Measurements from ENCODE around the gene CCDC92B.

Gene CCDC92B

DNA sequence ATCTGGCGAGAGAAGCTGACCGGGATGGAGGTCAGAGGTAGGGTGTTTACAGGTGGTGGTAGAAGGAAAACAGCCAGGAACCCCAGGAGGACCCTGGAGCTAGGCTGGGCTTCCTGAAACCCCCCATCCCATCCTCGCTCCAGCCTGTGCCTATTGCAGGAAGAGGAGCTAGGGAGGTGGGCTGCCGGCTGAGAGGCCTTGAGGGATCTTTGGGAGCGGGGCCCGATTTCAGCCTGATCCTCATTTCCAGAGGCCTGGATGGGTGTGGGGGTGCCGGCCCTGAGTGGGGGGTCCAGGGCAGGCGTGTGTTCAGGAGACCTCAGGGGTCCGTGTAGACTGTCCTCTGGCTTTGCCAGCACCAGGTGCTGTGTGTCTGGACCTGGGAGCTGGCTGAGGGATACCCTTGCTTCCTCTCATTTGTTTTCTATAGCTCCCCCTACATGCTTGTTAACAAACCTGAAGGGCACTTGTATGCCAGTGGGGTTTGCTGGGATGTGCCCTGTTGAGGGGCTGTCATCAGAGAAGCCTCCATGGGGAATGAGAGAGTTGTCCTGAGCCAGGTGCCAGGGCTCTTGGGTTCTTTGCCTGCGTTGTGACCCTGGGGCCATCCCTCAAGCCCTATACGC is 27.9 kb upstream of the CCDC92B start:
- DNase-seq: no peak

DNA sequence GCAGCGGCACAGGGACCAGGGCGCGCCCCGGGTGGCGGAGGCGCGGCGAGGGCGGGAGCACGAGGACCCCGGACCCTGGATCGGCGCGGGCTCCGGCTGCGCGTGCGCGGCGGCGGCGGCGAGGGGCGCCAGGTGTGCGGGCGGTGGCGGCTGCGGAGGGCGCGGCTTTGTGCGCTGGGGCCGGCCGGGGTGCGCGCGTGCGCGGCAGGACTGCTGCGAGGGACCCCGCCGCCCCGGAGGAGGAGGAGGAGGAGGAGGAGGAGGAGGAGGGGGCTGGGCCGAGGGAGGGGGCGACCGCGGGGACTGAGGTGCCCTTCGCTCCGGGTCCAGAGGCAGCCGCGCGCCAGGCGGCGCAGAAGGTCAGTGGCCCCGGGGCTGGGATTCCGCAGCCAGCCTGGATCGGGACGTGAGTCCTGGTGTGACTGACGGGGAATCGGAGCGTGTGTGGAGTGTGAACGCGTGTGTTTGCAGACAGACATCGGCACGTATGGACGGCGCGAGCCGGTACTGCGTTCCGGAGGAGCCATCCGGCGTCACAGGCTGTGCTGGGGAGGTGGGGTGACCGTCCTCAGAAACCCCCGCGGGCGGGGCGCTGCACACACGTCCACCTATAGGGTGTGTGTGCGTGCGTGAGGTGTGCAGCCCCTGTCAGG is 27.3 kb upstream of the CCDC92B start:
- DNase-seq: no peak

DNA sequence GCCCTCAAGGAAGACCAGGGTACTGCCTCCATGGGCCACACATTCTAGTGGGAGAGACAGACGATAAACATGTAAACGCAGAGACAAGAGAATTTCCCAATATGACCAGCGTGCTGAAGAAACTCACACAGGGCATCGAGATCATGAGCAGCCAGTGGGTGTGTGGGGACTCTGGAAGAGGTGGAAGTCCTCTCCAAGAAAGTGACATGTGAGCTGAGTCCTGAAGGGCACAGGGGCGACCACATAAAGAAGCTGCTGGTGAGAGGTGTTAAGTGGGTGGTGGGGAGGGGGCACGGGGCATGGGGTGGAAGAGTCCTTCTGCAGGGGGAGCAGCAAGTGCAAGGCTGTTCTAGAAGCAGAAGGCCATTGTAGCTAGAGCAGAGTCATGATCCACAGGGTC is 25.8 kb upstream of the CCDC92B start:
- no peak for DNase-seq

GRCh38 chr17:2770129-2770528 is 20.7 kb upstream of the CCDC92B start:
- no peak for DNase-seq

DNA sequence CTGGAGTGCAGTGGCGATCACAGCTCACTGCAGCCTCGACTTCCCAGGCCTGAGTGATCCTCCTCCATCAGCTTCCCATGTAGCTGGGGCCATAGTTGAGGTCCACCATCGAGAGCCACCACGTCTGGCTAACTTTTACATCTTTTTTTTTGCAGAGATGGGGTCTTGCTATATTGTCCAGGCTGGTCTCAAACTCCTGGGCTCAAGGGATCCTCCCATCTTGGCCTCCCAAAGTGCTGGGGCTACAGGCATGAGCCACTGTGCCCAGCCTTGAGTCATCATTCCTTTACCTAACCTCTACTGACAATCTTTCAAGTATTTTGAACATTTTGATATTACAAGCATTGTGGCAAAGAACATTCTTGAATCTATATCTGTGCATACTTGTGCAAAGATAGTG is 9.4 kb upstream of the CCDC92B start:
- no peak for DNase-seq

- DNase-seq: no peak
Measured at GRCh38 chr17:2755891-2756724, 6.7 kb upstream of the CCDC92B start.

GRCh38 chr17:2751491-2751890 is 2.0 kb upstream of the CCDC92B start:
- no peak for DNase-seq

DNA sequence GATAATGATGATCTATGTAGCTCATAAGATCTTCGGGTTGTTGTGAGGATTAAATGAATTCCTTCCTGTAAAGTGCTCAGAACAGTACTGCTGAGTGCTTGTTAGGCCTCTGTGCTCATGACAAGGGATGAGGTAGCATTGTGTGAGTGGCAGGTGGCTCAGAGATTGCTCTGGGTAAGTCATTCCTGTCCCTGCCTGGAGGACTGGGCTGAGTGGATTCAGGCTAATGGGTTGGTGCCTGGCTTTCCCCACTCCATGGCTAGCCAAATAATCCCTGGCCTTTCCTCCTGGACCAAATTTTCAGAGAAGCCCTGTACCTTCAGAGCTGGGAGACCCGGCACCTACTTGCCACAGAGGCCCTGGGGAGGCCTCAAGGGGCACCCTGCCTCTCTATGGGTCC is 1.3 kb upstream of the CCDC92B start:
- DNase-seq: no peak

DNA sequence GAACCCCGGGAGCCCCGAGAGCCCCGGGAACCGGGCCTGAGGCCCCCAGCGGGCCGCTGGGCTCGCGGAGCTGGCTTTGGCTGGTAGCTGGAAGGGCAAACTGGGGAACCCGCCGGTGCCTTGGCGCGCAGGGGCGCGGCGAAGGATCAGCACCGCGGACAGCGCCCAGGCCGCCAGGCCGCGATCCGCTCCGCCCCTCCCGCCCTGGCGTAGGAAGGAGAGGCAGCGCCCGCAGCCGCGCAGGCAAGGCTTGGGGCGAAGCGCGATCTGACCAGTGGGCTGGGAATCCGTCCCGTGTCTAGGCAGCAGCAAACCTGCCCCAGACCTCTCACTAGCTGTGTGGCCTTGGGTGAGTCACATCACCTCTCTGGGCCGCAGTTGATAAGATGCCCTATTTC is 331 bp upstream of the CCDC92B start:
- DNase-seq: peak; percentile 84

DNA sequence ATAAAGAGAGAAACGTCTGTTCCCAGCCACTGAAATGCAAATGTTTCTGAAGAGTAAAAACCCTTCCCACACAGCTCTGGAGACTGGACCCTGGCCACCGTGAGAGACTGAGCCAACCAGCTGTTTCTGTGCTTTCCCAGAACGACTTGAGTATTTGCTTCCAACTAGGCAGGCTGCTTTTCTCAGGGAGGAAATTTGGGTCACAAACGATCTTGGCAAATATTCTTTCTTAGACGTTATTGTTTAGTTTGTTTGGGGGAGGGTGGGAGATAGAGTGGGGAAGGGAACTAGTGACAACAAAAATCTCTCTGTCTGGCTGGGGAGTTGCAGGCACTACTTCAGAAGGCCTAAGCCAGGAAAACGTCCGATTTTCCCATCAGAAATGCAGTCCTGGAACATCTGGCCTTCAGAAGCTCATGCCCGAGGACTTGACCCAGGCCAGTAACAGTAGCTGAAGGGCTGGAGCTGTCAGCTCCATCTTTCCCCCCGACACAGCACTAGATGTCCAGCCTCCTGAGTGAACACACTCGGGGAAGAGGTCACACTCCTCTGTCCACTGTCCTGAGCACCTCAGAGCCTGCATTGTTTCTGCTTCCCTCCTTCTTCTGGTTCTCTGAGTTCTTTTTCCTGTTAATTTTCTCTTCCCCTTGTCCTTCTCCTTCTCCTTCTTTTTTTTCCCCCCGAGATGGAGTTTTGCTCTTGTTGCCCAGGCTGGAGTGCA is 4.0 kb downstream of the CCDC92B start:
- DNase-seq: peak; percentile 81

- DNase-seq: no peak
Measured at GRCh38 chr17:2737693-2738092, 11.8 kb downstream of the CCDC92B start.

DNA sequence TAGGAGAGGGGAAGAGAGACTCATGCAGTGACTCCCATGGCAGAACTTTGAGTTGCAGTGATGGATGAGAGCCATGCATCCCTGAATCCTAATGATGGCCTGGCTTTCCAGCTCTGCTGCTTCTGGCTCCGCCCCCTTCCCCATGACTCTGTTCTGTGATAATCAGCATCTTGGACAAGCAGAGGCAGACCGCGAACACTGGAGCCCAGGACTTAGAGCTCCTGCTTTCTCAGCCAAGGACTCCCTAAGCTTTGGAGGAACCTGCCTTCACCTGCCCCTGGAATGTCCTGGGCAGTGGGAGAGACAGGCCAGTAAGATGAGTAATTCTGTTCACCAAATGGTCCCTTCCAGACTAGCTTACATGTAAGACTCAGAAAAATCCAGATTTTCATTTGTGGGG is 12.5 kb downstream of the CCDC92B start:
- no peak for DNase-seq

DNA sequence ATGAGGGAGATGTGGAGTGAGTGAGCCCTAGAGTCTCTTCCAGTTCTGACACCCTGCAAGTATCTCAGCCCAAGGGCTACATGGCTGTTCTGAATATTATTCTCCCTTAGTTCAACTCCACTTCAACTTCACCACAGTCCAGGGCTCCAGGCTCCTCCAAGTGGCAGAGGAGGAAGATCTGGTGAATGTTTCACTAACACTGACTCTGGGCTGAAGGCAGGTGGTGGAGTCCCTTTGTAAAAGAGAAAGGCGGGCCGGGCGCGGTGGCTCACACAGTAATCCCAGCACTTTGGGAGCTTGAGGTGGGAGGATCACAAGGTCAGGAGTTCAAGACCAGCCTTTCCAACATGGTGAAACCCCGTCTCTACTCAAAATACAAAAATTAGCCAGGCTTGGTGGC is 13.6 kb downstream of the CCDC92B start:
- DNase-seq: no peak

- DNase-seq: no peak
Measured at GRCh38 chr17:2734939-2735338, 14.5 kb downstream of the CCDC92B start.

- DNase-seq: no peak
Measured at GRCh38 chr17:2731807-2732206, 17.6 kb downstream of the CCDC92B start.

DNA sequence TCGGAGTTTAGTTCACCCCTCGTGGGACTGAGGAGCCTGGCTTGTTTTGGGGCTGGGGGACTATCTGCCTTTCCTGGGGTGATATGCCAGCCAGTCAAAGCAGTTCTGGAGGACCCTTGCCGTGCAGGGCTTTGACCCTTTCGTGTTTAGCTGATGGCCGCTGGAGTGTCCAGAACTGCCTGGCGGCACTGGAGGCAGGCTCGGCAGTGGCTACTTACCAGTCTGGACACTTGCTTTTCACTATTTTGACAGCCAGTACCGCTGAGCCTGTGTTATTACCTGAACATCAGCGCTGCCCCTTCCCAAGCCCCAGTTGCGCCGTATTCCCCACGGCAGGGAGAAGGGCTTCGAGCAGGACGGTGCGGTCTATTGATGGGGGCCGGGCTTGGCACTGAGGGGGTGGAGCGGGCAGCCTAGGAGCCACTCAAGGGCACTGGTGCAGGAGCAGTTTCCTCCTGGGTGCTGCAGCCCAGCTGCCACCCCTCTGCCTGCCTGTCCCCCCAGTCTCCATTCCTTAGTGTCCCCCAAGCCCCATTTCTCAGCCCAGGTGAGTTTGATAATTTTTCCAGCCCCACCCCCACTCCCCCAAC is 18.6 kb downstream of the CCDC92B start:
- DNase-seq: no peak

GRCh38 chr17:2724784-2725164 is 24.7 kb downstream of the CCDC92B start:
- peak; percentile 57 for DNase-seq

- DNase-seq: peak; percentile 81
Measured at GRCh38 chr17:2723997-2724783, 25.3 kb downstream of the CCDC92B start.

- DNase-seq: no peak
Measured at GRCh38 chr17:2723505-2723996, 25.9 kb downstream of the CCDC92B start.

GRCh38 chr17:2722611-2723010 is 26.8 kb downstream of the CCDC92B start:
- DNase-seq: no peak

DNA sequence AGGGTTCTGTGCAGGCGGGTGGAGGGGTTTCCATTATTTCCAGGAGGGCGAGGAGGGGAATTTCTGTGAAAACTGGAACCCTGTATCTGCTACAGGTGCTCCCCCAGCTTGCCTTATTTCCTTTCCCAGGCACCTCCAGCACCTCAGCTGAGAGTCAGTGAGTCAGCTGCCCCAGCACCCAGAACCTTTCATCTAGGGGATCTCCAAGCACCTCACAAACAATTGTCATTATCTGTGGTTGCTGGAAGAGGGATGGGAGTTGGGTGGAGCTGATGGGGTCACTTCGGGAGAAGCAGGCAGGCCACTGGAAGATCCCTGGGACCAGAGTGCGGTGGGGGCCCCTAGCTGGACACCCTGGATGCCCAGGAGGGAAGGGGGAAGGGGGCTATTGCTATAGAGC is 27.8 kb downstream of the CCDC92B start:
- DNase-seq: no peak

GRCh38 chr17:2719861-2720260 is 29.6 kb downstream of the CCDC92B start:
- DNase-seq: no peak
